ENCODE results near the gene SLC48A1.

- TF ChIP-seq, protein P1, sequence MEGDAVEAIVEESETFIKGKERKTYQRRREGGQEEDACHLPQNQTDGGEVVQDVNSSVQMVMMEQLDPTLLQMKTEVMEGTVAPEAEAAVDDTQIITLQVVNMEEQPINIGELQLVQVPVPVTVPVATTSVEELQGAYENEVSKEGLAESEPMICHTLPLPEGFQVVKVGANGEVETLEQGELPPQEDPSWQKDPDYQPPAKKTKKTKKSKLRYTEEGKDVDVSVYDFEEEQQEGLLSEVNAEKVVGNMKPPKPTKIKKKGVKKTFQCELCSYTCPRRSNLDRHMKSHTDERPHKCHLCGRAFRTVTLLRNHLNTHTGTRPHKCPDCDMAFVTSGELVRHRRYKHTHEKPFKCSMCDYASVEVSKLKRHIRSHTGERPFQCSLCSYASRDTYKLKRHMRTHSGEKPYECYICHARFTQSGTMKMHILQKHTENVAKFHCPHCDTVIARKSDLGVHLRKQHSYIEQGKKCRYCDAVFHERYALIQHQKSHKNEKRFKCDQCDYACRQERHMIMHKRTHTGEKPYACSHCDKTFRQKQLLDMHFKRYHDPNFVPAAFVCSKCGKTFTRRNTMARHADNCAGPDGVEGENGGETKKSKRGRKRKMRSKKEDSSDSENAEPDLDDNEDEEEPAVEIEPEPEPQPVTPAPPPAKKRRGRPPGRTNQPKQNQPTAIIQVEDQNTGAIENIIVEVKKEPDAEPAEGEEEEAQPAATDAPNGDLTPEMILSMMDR (IDR thresholded peaks at IDR 0.05), result peak in 4 of 6 experiments; percentile 17 to 21 (median 19)
- TF ChIP-seq POLR2A (IDR thresholded peaks at IDR 0.05), result peak in 1 of 2 donors; percentile 23
Observed at GRCh38 chr12:47819138-47819895, 46.3 kb downstream of the SLC48A1 start.
